Aorta (tissue), 5 donors: ENCODE data around the gene L1CAM. TPM values are rescaled to one million over a fixed set of nuclear protein-coding genes. Genes with fewer than 3 reads are reported as not detected.
"Not testable (repeated sequence)": the region's sequence is repeated elsewhere in the genome, so short reads cannot be mapped to it uniquely, and the experiment has no call there.

ENCODE experiments used
- ATAC-seq: fragments of 200-7000 bp; cut with Tn5 transposase; one replicate; pipeline ENCODE4 v1.9.1; 2022; ENCODE audit warnings: moderate library complexity; ENCODE audit not compliant: low FRiP score
- DNase-seq, 2 donors: peaks; one replicate each; pipeline ENCODE4 v3.0.0-alpha.2; 2020
- H3K27ac ChIP-seq, 2 donors: one replicate each; pipeline ENCODE4 v1.5.1; 2013; ENCODE audit warnings: low read length in 2 of 2, mild to moderate bottlenecking in 2 of 2, moderate library complexity in 2 of 2, control low read depth in 1 of 2, inconsistent platforms in 1 of 2, low read depth in 1 of 2
- H3K27me3 ChIP-seq, 2 donors: one replicate each; pipeline ENCODE4 v1.6.1; 2013; ENCODE audit warnings: control low read depth in 1 of 2, low read length in 1 of 2, mild to moderate bottlenecking in 1 of 2, moderate library complexity in 1 of 2; ENCODE audit not compliant: insufficient read depth in 2 of 2, control insufficient read depth in 1 of 2
- H3K36me3 ChIP-seq, 2 donors: one replicate each; pipeline ENCODE4 v1.6.1; 2013; ENCODE audit warnings: control low read depth in 1 of 2, low read length in 1 of 2, mild to moderate bottlenecking in 1 of 2; ENCODE audit not compliant: insufficient read depth in 2 of 2, control insufficient read depth in 1 of 2
- H3K4me1 ChIP-seq, 2 donors: one replicate each; pipeline ENCODE4 v1.6.1; 2013; ENCODE audit warnings: low read length in 2 of 2, control low read depth in 1 of 2, mild to moderate bottlenecking in 1 of 2, moderate library complexity in 1 of 2; ENCODE audit not compliant: insufficient read depth in 2 of 2, control insufficient read depth in 1 of 2
- H3K4me3 ChIP-seq, 2 donors: one replicate each; pipeline ENCODE4 v1.5.1; 2013; ENCODE audit warnings: low read length in 2 of 2, control low read depth in 1 of 2, mild to moderate bottlenecking in 1 of 2
- H3K9me3 ChIP-seq: one replicate; pipeline ENCODE4 v1.6.1; 2013; ENCODE audit warnings: mild to moderate bottlenecking, low read length; ENCODE audit not compliant: control insufficient read depth
- WGBS, 2 donors: extraction: QIAGEN DNeasy Blood & Tissue Kit; methylation state at CpG; one replicate each; pipeline ENCODE4 v1.1.7; 2013; 5-methylcytosine and 5-hydroxymethylcytosine counted together
- intact Hi-C, 2 donors: fragments of 100-400 bp; cut with DNase I; formaldehyde crosslinking; loops; one replicate each; pipeline versions ENCODE4 v1.14.2 to v1.15.0; 2022
- polyA plus RNA-seq, 2 donors: library from polyadenylated mRNA; stranded (reverse); fragments of 200-250 nt; gene quantifications; one replicate each; pipeline ENCODE4 v1.2.3, GENCODE V29; 2013
- total RNA-seq, 2 donors: library from RNA; stranded (reverse); fragmentation: NEBNext Ultra II Directional; extraction: Animal tissue kit (Norgen Biotek cat#: 25700); gene quantifications; one replicate each; pipeline ENCODE4 v1.2.1, GENCODE V29; 2021
- donor health status: healthy with polysubstance abuse.
- donor health status: Bipolar disorder and iron deficiency.
- donor health status: DM: no; HTN: no; CAD: no.
- donor health status: DM: no; HTN: no; CAD: no.
- donor health status: DM: yes; HTN: yes; CAD: no.

The L1CAM gene
- total and polyA plus RNA-seq, 4 donors, result 1.0 to 11.6 (median 4.3) TPM; not detected in 1

- ATAC-seq (no peak), DNase-seq (no peak)
- H3K27ac ChIP-seq, result no peak overlapping the region
- no peaks in the 10 kb centered on the region for H3K4me1 ChIP-seq
- H3K27me3 ChIP-seq, result no peaks in the 10 kb centered on the region
- no peaks in the 10 kb centered on the region for H3K36me3 ChIP-seq
- 63 to 92% methylated on average over 3 of the region's 3 CpGs for WGBS, 2 donors
- intact Hi-C loops, result no loop called here
- no peaks in the 10 kb centered on the region for H3K9me3 ChIP-seq
- H3K4me3 ChIP-seq, result no peak overlapping the region
Measured at GRCh38 chrX:153827016-153827415, 59.0 kb downstream of the L1CAM start.

GRCh38 chrX:153825042-153825441 lies 60.9 kb downstream of the L1CAM start:
- DNase-seq, result no peak
- no peak overlapping the region for H3K27ac ChIP-seq
- H3K4me1 ChIP-seq, result no peaks in the 10 kb centered on the region
- no peaks in the 10 kb centered on the region for H3K27me3 ChIP-seq
- H3K36me3 ChIP-seq, result no peaks in the 10 kb centered on the region
- WGBS, 2 donors, result 81 to 87% methylated on average over 8 of the region's 8 CpGs
- ATAC-seq, result no peak
- no peaks in the 10 kb centered on the region for H3K9me3 ChIP-seq
- intact Hi-C loops, result no loop called here
- no peak overlapping the region for H3K4me3 ChIP-seq

DNA sequence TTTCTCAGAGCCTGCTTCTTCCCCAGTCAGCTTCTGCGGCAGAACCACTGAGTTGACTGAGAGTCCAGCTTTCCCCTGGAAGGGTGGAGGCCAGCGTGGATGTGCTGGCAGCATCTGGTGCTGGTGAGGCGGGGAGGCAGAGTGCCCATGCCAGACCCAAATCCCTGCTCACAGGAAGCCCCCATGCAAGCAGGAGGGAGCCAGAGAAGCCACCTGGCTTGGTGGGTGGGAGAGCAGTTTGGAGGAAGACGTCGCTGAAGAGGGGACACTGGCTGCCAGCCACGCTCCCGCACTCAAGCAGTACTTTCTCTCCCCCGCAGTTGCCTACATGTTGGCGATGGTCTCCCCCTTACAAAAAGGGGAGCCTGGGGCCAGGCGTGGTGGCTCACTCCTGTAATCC lies 61.6 kb downstream of the L1CAM start:
- no peak for DNase-seq
- ATAC-seq, result no peak
- H3K4me3 ChIP-seq, result no peak overlapping the region
- H3K27me3 ChIP-seq, result no peaks in the 10 kb centered on the region
- intact Hi-C loops, result no loop called here
- 84 to 87% methylated on average over 10 of the region's 10 CpGs for WGBS, 2 donors
- H3K9me3 ChIP-seq, result no peaks in the 10 kb centered on the region
- no peaks in the 10 kb centered on the region for H3K36me3 ChIP-seq
- H3K27ac ChIP-seq, result no peak overlapping the region
- no peaks in the 10 kb centered on the region for H3K4me1 ChIP-seq

DNA sequence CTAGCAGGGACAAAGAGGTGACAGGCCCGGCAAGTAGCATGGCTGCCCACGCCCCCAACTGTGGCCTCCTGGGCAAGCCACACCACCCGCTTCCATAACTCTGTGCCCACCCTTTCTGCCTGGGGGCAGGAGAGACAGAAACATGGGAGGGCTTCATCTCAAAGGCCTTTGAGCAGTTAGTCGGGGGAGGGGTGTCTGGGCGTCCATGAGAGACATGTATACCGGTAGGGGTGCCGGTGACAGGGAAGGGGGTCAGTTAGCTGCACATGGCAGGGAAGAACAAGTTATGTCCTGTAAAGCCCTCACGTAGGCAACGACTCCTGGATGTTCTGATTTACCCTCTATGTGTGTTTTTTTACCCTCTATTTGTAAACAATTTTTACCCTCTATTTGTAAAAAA lies 64.9 kb downstream of the L1CAM start:
- intact Hi-C loops, result no loop called here
- Histone ChIP-seq H3K9me3 (no peaks in the 10 kb centered on the region), H3K27ac (no peak overlapping the region), H3K4me1 (no peaks in the 10 kb centered on the region), H3K4me3 (no peak overlapping the region), H3K36me3 (no peaks in the 10 kb centered on the region), H3K27me3 (no peaks in the 10 kb centered on the region)
- DNase-seq, result peak in 1 of 2 donors; percentile 31
- 89 to 93% methylated on average over 9 of the region's 9 CpGs for WGBS, 2 donors
- ATAC-seq, result no peak

GRCh38 chrX:153820601-153821000 lies 65.4 kb downstream of the L1CAM start:
- H3K4me3 ChIP-seq, result no peak overlapping the region
- no peaks in the 10 kb centered on the region for H3K9me3 ChIP-seq
- 82 to 91% methylated on average over 7 of the region's 7 CpGs for WGBS, 2 donors
- peak in 1 of 2 donors; percentile 44 for DNase-seq
- intact Hi-C loops, result no loop called here
- H3K27ac ChIP-seq, result no peak overlapping the region
- ATAC-seq, result no peak
- no peaks in the 10 kb centered on the region for H3K36me3 ChIP-seq
- H3K4me1 ChIP-seq, result no peaks in the 10 kb centered on the region
- no peaks in the 10 kb centered on the region for H3K27me3 ChIP-seq

GRCh38 chrX:153819384-153820040 lies 66.5 kb downstream of the L1CAM start:
- peak; percentile 24 for ATAC-seq
- Histone ChIP-seq H3K9me3 (no peaks in the 10 kb centered on the region), H3K36me3 (no peaks in the 10 kb centered on the region), H3K4me1 (no peaks in the 10 kb centered on the region), H3K27me3 (no peaks in the 10 kb centered on the region), H3K27ac (no peak overlapping the region), H3K4me3 (peak overlapping the region in 1 of 2 donors; percentile 25)
- peak in 1 of 2 donors; percentile 68 for DNase-seq
- 31 to 41% methylated on average over 23 of the region's 23 CpGs for WGBS, 2 donors
- intact Hi-C loops, result no loop called here

DNA sequence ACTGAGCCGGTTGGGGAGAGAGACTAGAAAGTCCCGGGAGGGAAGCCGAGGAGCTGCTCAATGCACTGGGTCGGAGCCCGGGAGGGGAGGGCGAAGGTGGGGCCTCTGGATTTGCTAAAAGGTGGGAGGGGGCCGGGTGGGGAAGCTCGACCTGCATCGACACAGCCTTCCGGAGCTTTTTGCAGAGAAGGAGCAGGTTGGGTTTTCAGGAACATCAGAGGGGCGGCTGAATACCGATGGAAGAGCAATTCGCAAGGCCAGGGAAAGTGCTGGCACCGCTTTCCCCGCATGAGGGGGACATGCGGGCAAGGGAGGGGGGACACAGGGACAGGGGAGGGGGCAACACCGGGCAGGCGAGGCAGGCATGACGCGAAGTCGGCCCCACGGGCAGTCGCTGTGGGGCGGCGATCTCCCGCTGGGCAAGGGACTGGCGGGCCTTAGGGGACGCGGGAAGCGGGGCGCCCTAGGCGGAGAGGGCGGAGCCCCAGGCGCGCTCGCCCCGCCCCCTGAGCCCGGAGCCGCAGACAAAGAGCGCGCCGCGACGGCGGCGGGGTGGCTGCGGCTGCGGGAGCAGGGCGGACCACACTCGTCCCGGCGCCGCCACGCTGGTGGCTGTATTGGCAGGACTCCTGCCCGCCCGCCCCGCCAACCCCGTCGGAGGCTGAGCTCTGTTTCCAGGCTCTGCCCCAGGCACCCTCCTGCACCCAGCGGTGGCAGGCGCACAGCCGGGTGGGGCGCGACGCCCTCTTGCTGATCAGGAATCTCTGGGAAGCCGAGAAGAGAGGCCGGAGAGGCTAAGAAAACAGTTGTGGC lies 67.2 kb downstream of the L1CAM start:
- ATAC-seq (peak; percentile 72), DNase-seq (no peak)
- Histone ChIP-seq H3K4me1 (no peaks in the 10 kb centered on the region), H3K27ac (no peak overlapping the region), H3K4me3 (peak overlapping the region in 1 of 2 donors; percentile 25), H3K36me3 (no peaks in the 10 kb centered on the region), H3K27me3 (no peaks in the 10 kb centered on the region), H3K9me3 (no peaks in the 10 kb centered on the region)
- intact Hi-C loops, result no loop called here
- 6 to 16% methylated on average over 60 to 67 of the region's 67 CpGs for WGBS, 2 donors

- H3K27ac ChIP-seq, intact Hi-C loops, H3K4me3 ChIP-seq, H3K27me3 ChIP-seq, H3K36me3 ChIP-seq, ATAC-seq, H3K9me3 ChIP-seq, H3K4me1 ChIP-seq, DNase-seq: not testable (repeated sequence)
- 83 to 97% methylated on average over 9 of the region's 9 CpGs for WGBS, 2 donors
Measured at GRCh38 chrX:153818064-153818463, 67.9 kb downstream of the L1CAM start.
